Astrocyte of the cerebellum (primary cell): Measurements from ENCODE around the gene SLC22A12.

Source experiments
- DNase-seq: peaks from one replicate; pipeline ENCODE4 v3.0.0-alpha.2; 2011; ENCODE audit warnings: low read depth
- H3K4me3 ChIP-seq: 2 replicates; pipeline ENCODE4 v1.5.1; 2011; ENCODE audit warnings: mild to moderate bottlenecking, low read depth, low read length, moderate library complexity
- CTCF ChIP-seq: IDR thresholded peaks from 2 replicates; pipeline ENCODE4 v1.5.1; 2012; ENCODE audit warnings: low read length, low read depth, moderate library complexity, mild to moderate bottlenecking; ENCODE audit errors: missing control alignments
- in situ Hi-C: cut with HindIII; loops from 2 replicates; pipeline ENCODE4 v1.10.0; 2017; ENCODE audit warnings: low sequenced_read_pairs

Gene SLC22A12

DNA sequence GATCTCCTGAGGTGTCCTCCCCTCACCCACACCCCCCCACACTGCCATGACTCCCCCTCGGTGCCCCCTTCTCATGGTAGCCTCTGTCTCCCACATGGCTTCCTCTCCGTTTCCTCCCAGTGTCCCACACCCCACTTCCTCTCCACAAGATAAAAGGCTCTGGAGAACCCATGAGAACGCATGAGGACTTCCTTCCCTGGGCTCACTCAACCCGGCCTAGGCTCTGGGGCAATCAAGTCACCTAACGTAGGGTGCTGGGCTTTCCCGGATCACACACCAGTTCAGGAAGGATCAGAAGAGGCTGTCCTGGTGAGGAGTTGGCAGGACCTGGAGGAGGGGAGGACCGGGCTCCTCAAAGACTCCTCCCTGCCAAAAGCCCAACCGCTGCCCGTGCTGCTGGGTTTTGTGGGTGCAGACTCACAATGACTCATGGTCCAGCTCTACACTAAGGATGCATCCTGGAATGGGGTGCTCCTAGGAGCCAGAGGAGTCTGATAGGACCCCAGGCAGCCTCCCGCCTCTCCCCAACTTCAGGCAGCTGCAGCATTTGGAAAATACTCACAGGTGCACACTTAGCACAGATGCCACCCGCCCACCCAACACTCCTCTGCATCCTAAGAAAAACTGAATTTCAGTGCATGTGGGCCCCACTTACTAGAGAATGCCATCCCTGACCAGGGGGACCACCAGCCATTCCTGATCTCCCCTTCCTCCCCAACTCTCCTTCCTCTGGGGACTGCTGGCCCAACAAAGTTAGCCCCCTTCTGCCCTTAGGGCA, 21.0 kb downstream of the SLC22A12 start:
- in situ Hi-C loops = no loop called here
- H3K4me3 ChIP-seq = no peak overlapping the region
- no peak for TF ChIP-seq CTCF
- DNase-seq = no peak

DNA sequence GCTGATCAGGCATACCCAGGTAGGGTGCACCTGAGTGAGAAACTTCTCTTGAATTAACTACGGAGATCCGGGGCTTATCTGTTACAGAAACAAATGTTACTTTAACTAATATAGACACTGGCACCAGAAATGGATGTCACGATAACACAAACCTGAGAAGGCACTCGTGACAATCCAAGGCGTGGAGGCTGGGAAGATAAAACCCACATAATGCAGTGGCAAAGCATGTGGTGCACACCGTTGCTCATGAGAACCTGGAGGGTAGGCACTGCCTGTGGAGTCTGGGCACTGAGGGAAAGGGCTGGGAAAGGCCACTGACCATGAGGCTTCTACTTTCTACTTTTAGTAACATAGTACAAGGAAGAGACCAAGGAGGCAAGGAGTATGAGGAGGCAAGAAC, 22.6 kb downstream of the SLC22A12 start:
- no peak overlapping the region for H3K4me3 ChIP-seq
- in situ Hi-C loops = no loop called here

GRCh38 chr11:64614917-64615316, 23.9 kb downstream of the SLC22A12 start:
- no peak for DNase-seq
- in situ Hi-C loops = no loop called here
- no peak for TF ChIP-seq CTCF
- no peak overlapping the region for H3K4me3 ChIP-seq

More for the DNA sequence above, 22.6 kb downstream of the SLC22A12 start:
- DNase-seq = no peak
- TF ChIP-seq CTCF = no peak

DNA sequence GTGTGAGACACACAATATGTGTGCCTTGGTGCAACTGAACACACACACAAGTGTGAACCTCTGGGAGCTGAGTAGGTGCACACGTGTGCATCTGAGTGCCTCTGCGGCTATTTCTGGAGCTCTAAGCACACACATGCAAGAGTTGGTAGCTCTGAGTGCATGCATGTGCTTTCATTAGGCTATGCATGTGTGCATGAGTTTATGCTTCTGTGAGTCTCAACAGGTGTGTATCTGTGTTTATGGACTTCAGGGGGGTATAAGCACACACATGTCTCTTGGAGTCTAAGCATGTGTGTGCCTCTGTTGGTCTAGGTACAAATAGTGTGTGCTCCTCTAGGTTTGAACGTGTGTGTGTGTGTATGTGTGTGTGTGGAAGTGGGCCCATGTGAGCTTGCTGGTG, 25.8 kb downstream of the SLC22A12 start:
- in situ Hi-C loops = no loop called here
- DNase-seq = no peak
- no peak for TF ChIP-seq CTCF
- H3K4me3 ChIP-seq = no peak overlapping the region

GRCh38 chr11:64619196-64619595, 28.2 kb downstream of the SLC22A12 start:
- DNase-seq = no peak
- TF ChIP-seq CTCF = no peak
- in situ Hi-C loops = no loop called here
- no peak overlapping the region for H3K4me3 ChIP-seq

DNA sequence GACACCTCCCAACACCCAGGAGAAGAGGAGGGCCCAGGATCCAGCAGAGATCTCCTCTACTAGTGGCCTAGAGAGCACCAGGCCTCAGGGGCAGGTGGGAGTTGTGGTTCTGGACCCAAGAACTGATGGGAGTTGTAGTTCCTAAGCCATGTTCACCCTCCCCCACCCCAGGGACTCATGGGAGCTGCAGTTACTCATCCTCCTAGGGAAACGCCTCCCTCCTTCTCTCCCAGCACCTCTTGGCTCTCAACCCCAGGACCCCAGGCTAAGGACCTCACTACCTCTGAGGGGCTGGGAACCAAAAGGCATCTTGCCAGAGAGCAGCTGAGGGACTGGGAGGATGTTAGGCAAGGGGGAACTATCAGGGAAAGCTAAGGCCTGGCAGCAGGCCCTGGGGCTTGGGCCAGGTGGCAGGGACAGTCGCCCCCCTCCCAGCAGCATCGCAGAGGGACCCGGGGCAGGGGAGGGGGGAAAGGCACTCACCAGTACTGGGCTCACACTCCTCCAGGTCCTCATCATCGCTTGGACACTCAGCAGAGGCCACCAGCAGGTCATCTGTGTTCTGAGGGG, 28.9 kb downstream of the SLC22A12 start:
- in situ Hi-C loops = no loop called here
- no peak for DNase-seq
- no peak overlapping the region for H3K4me3 ChIP-seq
- TF ChIP-seq CTCF = no peak
